HepG2 (cell line): Measurements from ENCODE around the gene SMARCD1. TPM values are rescaled to one million over a fixed set of nuclear protein-coding genes. Genes with fewer than 3 reads are reported as not detected.

Source experiments
- AHR ChIP-seq: IDR thresholded peaks from 2 replicates; pipeline ENCODE4 v1.6.1; 2018; ENCODE audit warnings: missing genetic modification reagents, missing compliant biosample characterization
- ATRX ChIP-seq: sonication (generic); formaldehyde crosslinking; IDR thresholded peaks from 2 replicates; pipeline ENCODE4 v1.4.0; 2020; ENCODE audit warnings: missing genetic modification reagents, borderline replicate concordance
- BHLHE40 ChIP-seq: IDR thresholded peaks from 2 replicates; pipeline ENCODE4 v1.6.1; 2011; ENCODE audit warnings: low read length, improper control_type of control experiment
- CEBPG ChIP-seq: IDR thresholded peaks from 2 replicates; pipeline ENCODE4 v1.6.1; 2016
- JUND ChIP-seq: sonication (generic); formaldehyde crosslinking; IDR thresholded peaks from 2 replicates; pipeline ENCODE4 v1.8.0; 2022; ENCODE audit warnings: mild to moderate bottlenecking, missing genetic modification reagents
- MYC ChIP-seq: sonication (generic); formaldehyde crosslinking; IDR thresholded peaks from 2 replicates; pipeline ENCODE4 v1.9.0; 2021; ENCODE audit warnings: missing genetic modification reagents, borderline replicate concordance
- NCOA2 ChIP-seq: sonication (generic); formaldehyde crosslinking; IDR thresholded peaks from 2 replicates; pipeline ENCODE4 v1.8.0; 2022; ENCODE audit warnings: inconsistent platforms
- NKX3-1 ChIP-seq: sonication (generic); formaldehyde crosslinking; IDR thresholded peaks from 2 replicates; pipeline ENCODE4 v1.5.0; 2020; ENCODE audit warnings: missing genetic modification reagents
- PATZ1 ChIP-seq: sonication (generic); formaldehyde crosslinking; IDR thresholded peaks from 2 replicates; pipeline ENCODE4 v1.4.0; 2020; ENCODE audit warnings: missing genetic modification reagents
- ZFY ChIP-seq: sonication (generic); formaldehyde crosslinking; IDR thresholded peaks from 2 replicates; pipeline ENCODE4 v1.4.0; 2020; ENCODE audit warnings: missing genetic modification reagents
- ZNF326 ChIP-seq: sonication (generic); formaldehyde crosslinking; IDR thresholded peaks from 2 replicates; pipeline ENCODE4 v1.4.0; 2020; ENCODE audit warnings: missing genetic modification reagents, borderline replicate concordance
- ZNF614 ChIP-seq: IDR thresholded peaks from 2 replicates; pipeline ENCODE4 v1.6.1; 2018; ENCODE audit warnings: missing biosample characterization, missing genetic modification reagents, inconsistent platforms, borderline replicate concordance
- ZSCAN22 ChIP-seq: sonication (generic); formaldehyde crosslinking; IDR thresholded peaks from 2 replicates; pipeline ENCODE4 v1.4.0; 2020; ENCODE audit warnings: mild to moderate bottlenecking, missing genetic modification reagents
- polyA plus RNA-seq, 8 experiments: library from polyadenylated mRNA; depleted of rRNA in 3 of 8; stranded (reverse) in 7 of 8; unstranded in 1 of 8; fragments of >200 nt; fragmentation: Illumina TruSeq in 4 of 8; extraction: Trizol in 4 of 8; gene quantifications; 2 replicates each; pipeline versions ENCODE4 v1.2.1 to v1.2.3, GENCODE V29; 2011 to 2016; ENCODE audit warnings: low read depth in 4 of 8, missing spikeins in 1 of 8, mixed read lengths in 1 of 8; ENCODE audit not compliant: insufficient read depth in 1 of 8
- total RNA-seq, 5 experiments: library from RNA; depleted of rRNA; stranded (reverse); fragments of >200 nt; fragmentation: Illumina TruSeq; extraction: Trizol; gene quantifications; 2 replicates each; pipeline ENCODE4 v1.2.3, GENCODE V29; 2016; ENCODE audit warnings: low read depth in 1 of 5
- TF ChIP-seq, protein P1 (sequence below): sonication (generic); formaldehyde crosslinking; IDR thresholded peaks from 2 replicates; pipeline ENCODE4 v1.4.0; 2020; ENCODE audit warnings: missing genetic modification reagents
- TF ChIP-seq, protein P2 (sequence below), 2 experiments: fragments of 450-650 bp in 1 of 2; sonication (generic) in 1 of 2; formaldehyde crosslinking; IDR thresholded peaks; 2 replicates each; pipeline versions ENCODE4 v1.5.0 to v1.8.0; 2020 to 2022; ENCODE audit warnings: mild to moderate bottlenecking in 1 of 2, missing genetic modification reagents in 1 of 2
- TF ChIP-seq, protein P3 (sequence below): sonication (generic); formaldehyde crosslinking; IDR thresholded peaks from 2 replicates; pipeline ENCODE4 v1.4.0; 2020; ENCODE audit warnings: missing genetic modification reagents
- TF ChIP-seq, protein P4 (sequence below): sonication (generic); formaldehyde crosslinking; IDR thresholded peaks from 2 replicates; pipeline ENCODE4 v1.5.1; 2020; ENCODE audit warnings: mild to moderate bottlenecking, missing genetic modification reagents, moderate library complexity
- TF ChIP-seq, protein P5 (sequence below): IDR thresholded peaks from 2 replicates; pipeline ENCODE4 v1.6.1; 2016

SMARCD1 gene
- total and polyA plus RNA-seq, 2 of the 13 experiments (the other 11 are each of a cell fraction or from before 2014, with no cell fraction given), result 51.7 to 54.6 TPM

DNA sequence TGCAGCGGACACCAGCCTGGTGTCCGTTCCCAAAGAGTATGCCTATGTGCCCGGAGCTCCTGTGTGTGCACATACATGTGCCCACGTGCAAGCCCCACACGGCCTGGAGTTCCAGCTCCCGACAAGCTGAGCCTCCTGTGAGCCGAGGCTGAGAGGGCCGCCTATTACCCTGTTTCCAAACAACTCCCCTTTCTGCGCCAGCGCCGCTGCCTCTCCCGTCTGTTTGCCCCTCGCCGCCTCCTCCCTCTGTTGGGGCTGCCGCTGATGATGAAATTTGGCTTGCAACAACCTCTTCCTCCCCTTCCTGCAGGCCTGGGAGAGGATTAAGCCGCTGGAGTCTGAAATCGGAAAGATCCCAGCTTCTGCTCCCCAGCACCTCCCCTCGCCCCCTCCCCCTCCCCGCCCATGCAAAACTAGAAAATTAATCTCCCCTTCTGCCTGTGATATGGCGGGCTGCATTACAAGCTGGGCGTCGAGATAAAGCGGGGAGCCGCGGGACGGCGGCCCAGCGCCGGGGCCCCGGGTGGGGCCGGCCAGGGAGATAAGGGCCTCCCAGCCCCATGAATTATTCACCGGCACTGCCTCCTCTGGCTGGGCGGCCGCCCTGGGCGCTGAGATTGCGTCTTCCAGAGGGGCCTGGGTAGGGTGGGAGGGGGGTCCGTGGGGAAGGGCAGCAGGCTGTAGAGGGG, 34.6 kb upstream of the SMARCD1 start (continued):
- TF ChIP-seq, protein P1, sequence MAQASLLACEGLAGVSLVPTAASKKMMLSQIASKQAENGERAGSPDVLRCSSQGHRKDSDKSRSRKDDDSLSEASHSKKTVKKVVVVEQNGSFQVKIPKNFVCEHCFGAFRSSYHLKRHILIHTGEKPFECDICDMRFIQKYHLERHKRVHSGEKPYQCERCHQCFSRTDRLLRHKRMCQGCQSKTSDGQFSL (CRISPR knock-in tag), result no peak
- TF ChIP-seq BHLHE40, result 0 out of 2 replicates have a peak, but pooled peaks have one; percentile 17
- TF ChIP-seq, protein P2, sequence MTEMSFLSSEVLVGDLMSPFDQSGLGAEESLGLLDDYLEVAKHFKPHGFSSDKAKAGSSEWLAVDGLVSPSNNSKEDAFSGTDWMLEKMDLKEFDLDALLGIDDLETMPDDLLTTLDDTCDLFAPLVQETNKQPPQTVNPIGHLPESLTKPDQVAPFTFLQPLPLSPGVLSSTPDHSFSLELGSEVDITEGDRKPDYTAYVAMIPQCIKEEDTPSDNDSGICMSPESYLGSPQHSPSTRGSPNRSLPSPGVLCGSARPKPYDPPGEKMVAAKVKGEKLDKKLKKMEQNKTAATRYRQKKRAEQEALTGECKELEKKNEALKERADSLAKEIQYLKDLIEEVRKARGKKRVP (CRISPR knock-in tag; IDR thresholded peaks at IDR 0.05), result peak in 1 of 2 experiments; percentile 55; a peak in 1 of 4 replicates
- peak; percentile 99 for TF ChIP-seq ZSCAN22
- TF ChIP-seq PATZ1, result 0 out of 2 replicates have a peak, but pooled peaks have one; percentile 15
- TF ChIP-seq ATRX (CRISPR knock-in tag), result no peak
- TF ChIP-seq MYC, result peak; percentile 13; the same call in 1 of the 2 replicates
- TF ChIP-seq ZNF614 (CRISPR knock-in tag), result no peak
- peak; percentile 43; the same call in 1 of the 2 replicates for TF ChIP-seq AHR (CRISPR knock-in tag)
- 0 out of 2 replicates have a peak, but pooled peaks have one; percentile 17 for TF ChIP-seq NCOA2 (CRISPR knock-in tag)
- TF ChIP-seq ZFY (CRISPR knock-in tag), result peak; percentile 35; the same call in 1 of the 2 replicates
- peak; percentile 52 for TF ChIP-seq CEBPG (CRISPR knock-in tag)
- TF ChIP-seq, protein P3, sequence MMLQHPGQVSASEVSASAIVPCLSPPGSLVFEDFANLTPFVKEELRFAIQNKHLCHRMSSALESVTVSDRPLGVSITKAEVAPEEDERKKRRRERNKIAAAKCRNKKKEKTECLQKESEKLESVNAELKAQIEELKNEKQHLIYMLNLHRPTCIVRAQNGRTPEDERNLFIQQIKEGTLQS (CRISPR knock-in tag), result peak; percentile 82
- TF ChIP-seq, protein P4, sequence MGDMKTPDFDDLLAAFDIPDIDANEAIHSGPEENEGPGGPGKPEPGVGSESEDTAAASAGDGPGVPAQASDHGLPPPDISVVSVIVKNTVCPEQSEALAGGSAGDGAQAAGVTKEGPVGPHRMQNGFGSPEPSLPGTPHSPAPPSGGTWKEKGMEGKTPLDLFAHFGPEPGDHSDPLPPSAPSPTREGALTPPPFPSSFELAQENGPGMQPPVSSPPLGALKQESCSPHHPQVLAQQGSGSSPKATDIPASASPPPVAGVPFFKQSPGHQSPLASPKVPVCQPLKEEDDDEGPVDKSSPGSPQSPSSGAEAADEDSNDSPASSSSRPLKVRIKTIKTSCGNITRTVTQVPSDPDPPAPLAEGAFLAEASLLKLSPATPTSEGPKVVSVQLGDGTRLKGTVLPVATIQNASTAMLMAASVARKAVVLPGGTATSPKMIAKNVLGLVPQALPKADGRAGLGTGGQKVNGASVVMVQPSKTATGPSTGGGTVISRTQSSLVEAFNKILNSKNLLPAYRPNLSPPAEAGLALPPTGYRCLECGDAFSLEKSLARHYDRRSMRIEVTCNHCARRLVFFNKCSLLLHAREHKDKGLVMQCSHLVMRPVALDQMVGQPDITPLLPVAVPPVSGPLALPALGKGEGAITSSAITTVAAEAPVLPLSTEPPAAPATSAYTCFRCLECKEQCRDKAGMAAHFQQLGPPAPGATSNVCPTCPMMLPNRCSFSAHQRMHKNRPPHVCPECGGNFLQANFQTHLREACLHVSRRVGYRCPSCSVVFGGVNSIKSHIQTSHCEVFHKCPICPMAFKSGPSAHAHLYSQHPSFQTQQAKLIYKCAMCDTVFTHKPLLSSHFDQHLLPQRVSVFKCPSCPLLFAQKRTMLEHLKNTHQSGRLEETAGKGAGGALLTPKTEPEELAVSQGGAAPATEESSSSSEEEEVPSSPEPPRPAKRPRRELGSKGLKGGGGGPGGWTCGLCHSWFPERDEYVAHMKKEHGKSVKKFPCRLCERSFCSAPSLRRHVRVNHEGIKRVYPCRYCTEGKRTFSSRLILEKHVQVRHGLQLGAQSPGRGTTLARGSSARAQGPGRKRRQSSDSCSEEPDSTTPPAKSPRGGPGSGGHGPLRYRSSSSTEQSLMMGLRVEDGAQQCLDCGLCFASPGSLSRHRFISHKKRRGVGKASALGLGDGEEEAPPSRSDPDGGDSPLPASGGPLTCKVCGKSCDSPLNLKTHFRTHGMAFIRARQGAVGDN (CRISPR knock-in tag), result peak; percentile 57
- TF ChIP-seq, protein P5, sequence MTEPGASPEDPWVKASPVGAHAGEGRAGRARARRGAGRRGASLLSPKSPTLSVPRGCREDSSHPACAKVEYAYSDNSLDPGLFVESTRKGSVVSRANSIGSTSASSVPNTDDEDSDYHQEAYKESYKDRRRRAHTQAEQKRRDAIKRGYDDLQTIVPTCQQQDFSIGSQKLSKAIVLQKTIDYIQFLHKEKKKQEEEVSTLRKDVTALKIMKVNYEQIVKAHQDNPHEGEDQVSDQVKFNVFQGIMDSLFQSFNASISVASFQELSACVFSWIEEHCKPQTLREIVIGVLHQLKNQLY (CRISPR knock-in tag), result no peak
- TF ChIP-seq NKX3-1 (CRISPR knock-in tag), result 0 out of 2 replicates have a peak, but pooled peaks have one; percentile 22
- TF ChIP-seq ZNF326, result no peak
- no peak for TF ChIP-seq JUND (CRISPR knock-in tag)
